ENCODE measurements around the gene HS3ST3A1.
"Not testable (repeated sequence)": the region's sequence is repeated elsewhere in the genome, so short reads cannot be mapped to it uniquely, and the experiment has no call there.

The HS3ST3A1 gene

DNA sequence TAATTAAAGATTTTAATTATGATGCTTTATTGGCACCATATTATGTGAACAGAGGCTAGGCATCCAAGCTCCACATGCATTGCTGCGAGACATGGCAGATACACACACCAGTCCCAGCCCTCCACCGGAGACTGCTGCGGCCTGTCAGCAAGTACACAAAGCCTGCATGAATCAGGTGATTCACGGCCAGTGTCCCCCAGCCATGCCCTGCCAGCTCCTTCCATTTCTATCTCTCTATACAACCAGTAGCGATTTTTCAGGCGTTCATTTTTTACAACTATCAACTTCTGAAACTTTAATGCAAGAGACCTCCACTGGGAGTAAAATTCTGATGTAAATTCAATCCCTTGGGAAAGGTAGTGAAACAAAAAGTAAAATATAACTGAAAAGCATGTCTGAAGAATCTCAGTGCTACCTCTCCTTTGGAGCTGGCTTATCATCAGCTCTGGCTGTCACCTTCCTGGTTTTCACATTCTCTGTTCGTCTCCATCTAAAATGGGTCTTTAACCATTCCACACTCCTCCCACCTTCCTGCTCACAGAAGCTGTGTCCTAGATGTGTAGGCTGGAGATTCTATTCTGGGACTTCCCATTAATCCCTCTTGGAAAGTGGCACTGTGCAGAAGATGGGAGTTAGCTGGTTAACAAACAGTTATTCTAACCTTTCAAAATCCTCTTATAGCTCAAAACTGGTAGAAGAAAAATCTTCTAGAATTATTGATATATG, 32.2 kb downstream of the HS3ST3A1 start:
- DNase-seq: no peak

DNA sequence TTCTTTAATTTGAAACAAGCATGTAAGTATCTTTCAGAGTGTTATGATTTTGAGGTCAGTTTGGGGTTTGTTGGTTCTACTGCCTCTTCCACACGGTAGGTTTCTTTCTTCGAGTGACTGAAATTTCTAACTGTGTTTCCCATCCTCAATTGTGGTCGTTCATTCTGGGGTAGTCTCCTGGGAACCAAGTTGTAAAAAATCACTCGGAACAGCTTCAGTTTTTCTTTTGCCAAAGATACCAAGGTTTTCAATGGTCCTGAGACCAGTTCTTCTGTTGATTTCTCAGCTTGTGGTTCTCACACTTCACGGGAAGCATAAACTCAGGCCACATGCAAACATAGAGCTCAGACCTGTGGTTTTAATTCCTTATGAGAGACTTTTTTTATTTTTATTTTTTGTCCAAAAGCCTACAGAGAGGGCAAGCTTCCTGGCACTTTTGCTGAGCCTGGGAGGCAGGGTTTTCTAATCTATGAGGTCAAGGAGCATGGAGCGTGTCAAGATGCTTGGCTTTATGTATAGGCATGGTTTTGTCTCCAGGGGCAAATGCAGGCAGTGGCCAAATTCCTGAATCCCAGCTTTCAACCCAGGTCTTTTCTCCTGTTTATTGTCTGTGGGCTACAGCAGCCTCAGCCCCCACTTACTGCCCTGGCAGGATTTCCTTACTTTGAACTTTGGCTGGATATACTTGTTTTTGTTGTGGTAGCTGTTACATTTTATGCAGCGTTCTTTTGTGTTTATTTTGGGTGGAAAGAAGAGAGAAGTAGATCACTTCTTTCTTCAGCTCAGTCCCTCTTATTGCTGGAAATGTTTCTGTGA, 32.9 kb downstream of the HS3ST3A1 start:
- no peak for DNase-seq

DNA sequence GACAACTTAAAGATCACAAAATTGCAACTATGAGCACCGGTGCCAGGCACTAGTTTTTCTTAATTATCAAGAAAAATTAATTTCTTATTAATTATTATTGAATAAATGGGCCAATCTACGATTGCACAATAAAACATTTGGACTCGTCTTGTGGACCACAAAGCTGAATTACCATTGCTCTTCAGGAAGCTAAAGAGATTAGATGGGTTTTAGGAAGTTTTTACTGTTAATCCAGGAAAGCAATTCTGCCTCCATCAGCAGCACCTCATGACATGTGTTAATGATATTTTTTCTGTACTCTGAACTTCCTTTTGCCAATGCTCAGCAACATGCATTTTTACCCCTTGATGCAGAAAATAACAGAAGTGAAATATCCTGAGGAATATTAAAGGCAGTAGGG, 37.9 kb downstream of the HS3ST3A1 start:
- DNase-seq: no peak

DNA sequence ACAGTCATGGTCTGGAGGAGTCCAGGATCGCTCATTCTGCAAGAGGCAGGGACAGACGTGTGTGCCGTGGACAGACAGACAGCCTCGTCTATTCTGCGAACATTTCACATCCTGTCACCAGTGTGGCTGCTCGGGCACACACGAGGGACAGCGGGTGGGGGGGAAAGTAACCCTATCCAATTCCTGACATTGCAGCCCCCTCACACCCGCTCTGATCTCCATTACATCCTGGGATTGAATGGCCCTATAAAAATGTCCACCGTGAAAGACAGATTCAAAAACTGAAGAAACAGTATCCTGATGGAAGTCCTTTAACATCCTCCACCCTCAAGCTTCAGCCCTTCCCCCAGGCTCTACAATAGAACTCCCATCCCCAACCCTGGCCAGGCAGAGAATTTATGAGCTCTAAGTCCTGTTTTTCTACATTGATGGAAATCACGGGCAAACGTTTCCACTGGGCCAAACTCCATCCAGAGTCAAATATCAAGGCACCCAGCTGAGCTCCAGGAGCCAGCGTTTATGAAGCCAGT, 39.4 kb downstream of the HS3ST3A1 start:
- DNase-seq: no peak

DNA sequence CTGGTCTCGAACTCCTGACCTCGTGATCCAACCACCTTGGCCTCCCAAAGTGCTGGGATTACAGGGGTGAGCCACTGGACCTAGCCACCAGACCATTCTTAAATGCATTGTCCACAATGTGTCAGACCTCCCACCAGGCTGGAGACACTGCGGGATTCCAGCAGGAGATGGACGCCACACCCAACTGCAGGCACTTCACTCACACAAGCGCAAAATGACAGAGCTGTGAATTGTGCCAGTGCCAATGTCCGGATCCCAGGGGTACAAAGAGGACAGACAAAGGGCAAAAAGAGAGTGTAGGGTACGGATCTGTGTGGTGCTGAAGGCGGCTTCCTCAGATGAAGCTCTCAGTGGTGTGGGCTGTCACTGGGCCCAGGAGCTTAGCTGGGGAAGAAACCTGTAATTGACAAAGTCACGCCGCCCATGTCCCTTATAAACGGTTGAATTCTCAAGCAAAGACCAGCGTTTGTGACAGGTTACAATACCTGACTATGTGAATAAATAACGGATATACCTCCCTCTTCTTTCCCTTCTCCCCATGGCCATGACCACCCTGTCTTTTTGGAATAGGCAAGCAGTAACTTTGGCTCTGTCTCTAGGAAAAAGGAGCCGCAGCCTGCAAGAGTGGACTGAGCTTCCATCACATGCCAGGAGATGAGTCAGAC, 40.0 kb downstream of the HS3ST3A1 start:
- DNase-seq: no peak

DNA sequence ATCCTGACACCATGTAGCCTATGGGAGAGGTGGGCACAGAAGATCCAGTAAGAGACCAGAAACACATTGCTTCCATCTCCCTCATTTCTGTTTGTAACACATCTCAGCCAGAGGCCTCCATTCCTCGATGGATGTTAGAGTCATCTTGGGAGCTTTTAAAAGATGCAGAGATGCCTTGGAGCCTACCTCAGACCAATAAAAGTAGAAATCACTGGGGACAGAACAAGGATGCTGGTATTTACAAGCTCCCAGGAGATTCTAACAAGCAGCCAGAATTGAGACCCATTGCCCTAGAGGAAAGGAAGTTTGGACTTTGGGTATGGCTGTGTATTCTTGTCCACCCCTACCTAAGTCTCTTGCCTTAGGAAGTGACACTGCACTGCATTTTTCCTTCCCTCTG, 40.8 kb downstream of the HS3ST3A1 start:
- DNase-seq: no peak

DNA sequence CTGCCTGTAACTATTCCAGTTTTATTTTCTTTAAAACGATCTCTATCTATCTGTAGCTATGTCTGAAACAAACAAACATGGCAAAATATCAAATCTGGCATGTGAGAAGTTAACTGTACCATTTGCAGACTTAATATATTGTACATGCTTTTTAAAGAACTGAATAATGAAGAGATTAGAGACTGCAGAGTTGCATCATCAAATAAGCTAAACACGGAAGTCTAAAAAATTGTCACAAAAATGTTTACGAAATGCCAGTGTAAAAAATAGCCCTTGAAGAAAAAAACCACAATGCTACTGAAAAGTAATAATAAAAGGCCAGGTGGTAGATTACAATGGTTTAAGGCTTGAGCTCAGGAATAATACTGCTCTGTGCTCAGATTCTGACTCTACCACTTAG, 43.1 kb downstream of the HS3ST3A1 start:
- no peak for DNase-seq

DNA sequence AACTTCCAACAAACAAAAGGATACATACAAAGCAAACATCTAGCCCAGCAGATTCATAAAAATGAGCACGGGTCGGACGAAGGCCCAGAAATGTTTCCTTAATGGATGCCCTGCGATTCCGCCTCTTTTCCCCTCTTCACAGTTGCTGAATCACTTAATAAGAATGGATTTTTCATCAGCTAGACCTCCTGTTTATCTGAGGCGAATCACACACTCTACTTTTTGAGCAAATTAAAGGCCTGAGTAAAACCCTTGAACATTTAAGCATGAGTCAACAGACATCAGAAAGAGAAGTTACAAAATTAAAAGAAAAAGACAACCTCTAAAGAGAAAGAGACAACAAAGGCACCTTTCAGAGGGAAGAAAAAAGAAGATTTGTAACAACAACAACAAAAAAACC, 44.7 kb downstream of the HS3ST3A1 start:
- no peak for DNase-seq

DNA sequence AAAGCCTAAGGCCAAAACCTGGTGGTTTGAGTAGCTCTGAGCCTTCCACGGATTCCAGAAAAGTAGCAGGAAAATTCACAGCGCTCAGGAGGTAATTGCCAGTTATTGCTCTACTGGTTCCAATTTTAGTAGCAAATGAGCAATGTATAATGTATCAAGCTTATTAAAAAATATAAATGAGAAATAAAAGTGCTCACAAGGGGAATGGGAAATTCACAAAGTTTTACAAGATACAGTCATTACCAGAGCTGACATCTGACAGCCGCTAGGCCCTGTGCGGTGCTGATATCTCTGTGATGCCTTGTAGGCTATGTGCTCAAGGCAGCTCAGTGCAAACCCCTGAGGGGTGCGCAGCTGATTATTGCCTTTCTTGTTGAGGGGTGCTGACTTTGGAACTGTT, 47.5 kb downstream of the HS3ST3A1 start:
- no peak for DNase-seq

DNA sequence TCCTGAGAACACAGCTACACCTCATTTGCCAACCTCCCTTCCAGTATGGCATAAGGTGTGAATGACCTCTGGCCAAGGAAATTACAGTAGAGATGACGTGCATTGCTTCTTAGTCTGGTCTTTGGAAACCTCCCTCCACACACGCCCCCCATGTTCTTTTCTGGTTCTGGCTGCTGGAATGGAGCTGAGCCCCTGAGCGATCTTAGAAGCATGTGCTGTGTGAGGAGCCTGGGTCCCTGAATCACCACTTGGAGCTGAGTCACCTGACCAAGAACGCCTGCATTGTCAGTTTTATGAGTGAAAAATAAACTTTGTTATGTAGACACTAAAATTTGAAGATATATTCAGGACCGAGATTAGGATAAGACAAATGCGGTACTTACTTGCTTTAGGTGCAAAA, 51.4 kb downstream of the HS3ST3A1 start:
- no peak for DNase-seq

DNA sequence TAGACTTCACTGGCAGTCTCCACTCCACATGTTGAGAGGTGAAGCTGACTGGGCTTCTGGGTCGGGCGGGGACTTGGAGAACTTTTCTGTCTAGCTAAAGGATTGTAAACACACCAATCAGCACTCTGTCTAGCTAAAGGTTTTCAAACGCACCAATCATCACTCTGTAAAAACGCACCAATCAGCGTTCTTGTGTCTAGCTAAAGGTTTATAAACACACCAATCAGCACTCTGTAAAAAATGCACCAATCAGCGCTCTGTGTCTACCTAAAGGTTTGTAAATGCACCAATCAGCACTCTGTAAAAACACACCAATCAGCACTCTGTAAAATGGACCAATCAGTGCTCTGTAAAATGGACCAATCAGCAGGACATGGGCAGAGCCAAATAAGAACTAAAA, 53.2 kb downstream of the HS3ST3A1 start:
- not testable (repeated sequence) for DNase-seq

DNA sequence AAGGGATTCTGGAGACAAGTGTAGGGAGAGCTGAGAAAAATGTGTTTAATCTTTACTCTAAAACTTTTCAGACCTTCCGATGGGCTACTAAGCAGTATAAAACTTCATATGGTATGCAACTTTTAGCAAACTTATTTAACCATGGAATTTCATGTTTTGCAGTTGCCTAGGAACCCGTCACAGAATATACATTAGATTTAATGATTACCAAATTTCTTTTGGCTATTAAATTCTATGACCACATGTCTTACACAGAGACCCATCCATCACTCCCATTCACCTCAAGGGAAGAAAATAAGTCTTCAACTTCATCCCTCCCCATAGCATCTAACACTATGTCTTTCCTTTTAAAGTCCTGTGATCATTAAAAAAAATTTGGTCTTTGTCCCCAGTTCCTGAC, 54.9 kb downstream of the HS3ST3A1 start:
- no peak for DNase-seq

DNA sequence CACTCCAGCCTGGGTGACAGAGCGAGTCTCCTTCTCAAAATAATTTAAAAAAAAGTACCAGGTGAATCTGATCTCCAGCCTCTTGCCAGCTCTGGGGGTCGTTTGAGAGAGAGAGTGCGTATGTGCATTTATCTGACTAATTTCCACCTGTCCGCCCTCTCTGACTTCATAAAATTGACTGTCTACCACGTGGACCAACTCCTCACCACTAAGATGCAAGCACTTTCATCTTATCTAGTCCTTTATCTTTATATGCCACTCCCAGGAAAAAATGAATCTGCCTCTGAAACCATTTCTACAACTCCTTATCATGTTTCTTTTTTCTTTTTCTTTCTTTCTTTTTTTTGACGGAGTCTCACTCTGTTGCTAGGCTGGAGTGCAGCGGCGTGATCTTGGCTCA, 55.8 kb downstream of the HS3ST3A1 start:
- DNase-seq: no peak

DNA sequence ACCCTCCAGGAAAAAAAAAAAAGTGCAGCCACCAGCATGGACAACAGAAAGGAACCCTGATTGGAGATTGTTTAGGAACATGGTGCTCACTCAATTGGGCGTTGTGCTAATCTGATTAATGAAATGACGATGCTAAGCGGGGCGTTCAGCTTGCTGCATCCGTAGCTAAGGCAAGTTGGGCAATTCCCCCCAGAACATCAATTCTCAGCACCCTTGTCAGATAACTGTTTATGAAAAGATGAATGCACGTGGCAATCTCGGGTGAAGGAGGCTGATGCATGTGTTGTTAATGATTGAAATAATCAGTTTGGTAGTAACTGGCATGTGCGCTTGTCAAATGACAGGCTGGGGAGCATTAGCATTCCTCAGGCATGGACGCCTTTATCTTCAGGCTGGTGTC, 57.0 kb downstream of the HS3ST3A1 start:
- DNase-seq: no peak

DNA sequence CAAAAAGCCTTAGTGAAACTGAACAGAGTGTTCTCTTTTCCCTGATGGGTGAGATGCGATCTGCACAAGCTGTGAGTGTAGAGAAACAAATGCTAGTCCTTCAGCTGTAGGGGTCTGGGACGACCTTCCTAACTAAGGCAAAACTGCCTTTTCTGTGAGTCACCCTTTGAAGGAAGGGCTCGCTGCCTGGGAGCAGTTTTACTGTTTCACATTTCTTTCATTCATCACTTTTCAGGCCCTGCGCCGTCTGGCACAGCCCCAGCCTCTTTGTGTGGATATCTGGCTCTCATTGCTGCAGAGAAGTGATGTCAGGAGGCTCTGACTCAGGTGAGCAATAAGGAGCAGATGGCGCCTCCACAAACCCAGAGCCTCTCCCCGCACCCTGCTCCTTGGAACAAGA, 57.4 kb downstream of the HS3ST3A1 start:
- no peak for DNase-seq

DNA sequence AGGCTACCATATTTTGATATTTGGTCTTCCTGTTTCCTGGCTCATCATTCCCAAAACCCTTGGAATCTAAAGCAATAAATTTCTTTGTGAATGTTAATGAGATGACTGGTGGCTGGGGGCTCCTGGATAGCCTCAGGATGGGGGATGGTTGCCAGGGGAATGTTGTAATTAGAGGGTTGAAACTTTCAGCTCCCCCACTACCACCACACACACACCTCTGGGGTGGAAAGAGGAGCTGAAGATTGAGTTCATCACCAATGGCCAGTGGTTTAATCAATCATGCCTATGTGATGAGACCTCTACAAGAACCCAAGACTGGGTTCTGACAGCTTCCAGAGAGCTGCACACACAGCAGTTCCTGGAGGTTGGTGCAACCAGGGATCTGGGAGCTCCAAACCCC, 59.1 kb downstream of the HS3ST3A1 start:
- DNase-seq: no peak

DNA sequence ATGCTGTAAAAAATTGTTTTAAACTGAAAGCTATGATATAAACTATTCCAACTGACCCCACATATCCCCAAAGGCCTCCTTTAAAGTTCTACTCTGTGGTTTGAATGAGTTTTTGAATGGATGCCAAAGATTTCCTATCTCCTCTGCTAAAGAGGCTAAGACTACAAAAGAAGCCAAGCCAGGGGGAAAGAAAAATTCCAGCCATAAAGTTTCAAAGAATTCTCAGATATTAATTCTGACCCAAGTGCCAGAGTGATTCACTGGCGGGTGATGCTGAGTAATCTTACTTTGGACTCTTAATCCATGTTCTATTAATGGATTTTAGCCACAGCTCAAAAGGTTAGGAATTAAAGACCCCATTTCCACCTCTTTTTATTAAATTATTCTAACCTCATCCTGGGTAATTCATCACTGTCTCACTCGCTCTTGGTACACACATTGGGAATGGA, 60.7 kb downstream of the HS3ST3A1 start:
- no peak for DNase-seq

DNA sequence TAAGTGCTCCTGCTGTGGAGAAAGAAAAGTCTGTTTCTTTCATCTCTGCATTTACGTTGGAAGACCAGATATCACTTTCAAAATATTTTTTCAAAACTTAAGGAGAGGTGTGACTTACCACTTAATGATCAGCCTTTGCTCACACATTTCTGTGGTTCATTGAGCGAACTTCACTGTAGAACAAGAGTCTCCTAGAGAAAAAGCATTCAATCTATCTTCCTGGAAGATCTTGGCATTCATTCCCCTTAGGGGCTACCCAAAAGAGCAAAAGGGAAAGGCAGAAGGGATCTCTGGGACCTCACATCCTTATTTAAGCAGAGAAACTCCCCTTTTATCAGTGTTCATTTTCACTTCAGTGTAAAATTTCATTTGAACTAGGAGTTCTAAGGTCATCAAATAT, 61.2 kb downstream of the HS3ST3A1 start:
- DNase-seq: no peak

DNA sequence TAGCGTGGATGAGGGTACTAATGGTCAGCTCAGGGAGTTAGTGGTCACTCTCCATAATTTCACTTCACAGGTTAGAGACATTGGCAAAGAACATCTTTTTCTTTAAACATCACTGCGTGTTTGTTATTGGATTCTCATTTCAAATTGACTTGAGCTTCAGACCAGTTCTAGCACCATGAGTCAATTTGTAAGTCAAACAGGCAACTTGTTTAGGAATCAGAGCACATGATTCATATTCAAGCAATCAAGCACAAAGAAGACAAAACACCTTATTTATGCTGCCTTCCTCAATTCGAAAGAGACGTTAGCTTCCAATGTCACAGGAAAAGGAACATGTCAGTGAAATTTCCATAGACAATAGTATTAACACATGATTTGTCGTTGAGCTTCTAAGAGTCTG, 62.3 kb downstream of the HS3ST3A1 start:
- no peak for DNase-seq

DNA sequence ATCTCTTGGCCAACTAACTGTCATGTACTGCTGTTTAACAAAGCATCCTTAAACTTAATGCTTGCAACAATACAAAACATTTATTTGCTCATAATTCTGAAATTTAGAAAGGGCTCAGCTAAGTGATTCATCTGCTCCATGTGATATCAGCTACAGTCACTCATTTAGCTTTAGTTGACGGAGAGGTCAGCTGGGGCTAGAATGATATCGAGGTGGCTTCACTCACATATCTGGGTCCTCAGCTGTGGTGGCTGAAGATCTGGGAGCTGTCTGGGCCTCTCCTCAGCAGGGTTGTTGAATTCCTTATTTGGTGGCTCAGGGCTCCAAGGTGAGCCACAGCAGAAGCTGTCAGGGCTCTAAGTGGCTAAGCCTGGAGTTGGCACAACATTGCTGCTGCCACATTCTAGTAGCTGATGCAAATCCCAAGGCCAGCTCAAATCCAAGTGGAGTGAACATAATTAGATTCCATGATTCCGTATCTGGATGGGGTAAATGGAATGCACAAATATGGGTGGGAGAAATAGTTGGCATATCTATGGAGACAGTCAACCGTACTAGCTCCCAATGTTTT, 62.8 kb downstream of the HS3ST3A1 start:
- no peak for DNase-seq

DNA sequence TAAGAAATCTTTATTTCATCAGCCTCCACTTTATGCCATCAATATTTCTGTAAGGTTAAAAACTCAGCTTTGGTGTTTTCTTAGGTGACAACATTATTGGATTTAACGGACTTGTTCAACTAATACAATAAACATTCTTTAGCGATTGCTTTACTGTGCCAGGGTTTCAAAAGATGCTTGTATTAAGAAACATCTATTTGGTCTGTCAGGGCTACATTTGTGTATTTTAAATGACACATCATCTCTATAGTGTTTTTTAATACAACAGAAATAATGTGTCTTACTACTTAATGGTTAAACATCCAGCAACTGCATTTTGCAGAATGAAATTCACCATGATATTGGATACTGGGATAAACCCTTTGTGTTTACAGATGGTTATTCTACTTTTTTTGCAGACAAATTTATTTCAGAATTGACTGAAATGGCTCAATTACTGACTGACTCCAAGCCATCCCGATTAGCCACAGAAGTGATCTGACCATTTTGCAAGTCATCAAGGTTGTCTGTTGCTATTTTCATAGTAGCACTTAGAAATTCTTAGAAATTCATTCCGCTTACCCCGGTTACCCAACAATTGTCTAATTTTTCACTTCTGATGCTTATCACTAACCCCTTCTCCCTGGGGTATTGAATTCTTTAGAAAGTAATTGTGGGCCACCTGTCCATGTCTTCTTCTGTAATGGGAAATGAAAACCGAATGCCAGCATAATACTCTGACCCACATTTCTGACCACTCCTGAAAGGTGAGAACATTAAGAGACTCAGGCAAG, 63.7 kb downstream of the HS3ST3A1 start:
- DNase-seq: no peak

DNA sequence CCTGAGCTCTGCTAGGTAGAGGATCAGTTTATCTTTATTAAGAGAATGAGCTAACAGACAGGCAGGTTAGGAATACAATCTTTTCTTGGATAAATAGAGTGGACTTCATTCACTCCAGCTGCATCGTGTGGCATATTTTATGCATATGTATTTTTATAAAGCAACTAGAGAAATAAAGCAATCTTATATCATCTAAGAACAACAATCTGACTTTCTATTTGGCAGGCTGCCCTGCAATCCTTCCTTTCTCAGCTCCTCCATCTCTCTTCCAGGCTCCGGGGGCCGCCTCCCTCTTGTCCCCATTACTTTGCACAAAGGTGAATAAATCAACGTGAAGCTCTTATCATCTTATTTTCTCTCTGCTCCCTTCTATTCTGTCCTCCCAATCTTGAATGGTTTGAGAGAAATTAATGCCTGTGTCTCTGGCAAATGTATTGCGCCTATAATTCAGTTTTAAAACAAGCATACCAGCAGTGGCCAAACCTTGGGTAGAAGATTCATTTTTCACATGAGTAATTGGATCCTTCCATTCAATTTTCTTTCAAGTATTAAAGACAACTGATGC, 64.5 kb downstream of the HS3ST3A1 start:
- DNase-seq: no peak
